Measurements from ENCODE around the gene VPS51.

Gene VPS51

DNA sequence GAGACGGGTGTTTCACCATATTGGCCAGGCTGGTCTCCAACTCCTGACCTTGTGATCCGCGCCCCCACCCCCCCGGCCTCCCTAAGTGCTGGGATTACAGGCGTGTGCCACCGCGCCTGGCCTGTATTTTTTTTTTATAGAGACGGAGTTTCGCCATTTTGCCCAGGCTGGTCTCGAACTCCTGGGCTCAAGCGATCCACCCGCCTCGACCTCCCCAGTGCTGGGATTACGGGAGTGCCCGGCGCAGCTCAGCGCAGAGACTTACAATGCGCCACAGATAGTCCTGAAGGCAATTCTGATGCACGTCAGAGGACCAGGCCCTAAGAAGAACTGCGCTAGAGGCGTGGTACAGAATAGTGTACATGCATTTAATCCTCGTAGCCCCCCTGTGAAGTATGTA is 587 bp upstream of the VPS51 start:
- no peak overlapping the region for H2BK15ac ChIP-seq (replicated peaks; ENCODE audit: low read depth)
- H2BK120ac ChIP-seq (ENCODE audit: low read depth, low read length) = no peak overlapping the region
- H4K8ac ChIP-seq (ENCODE audit: low read depth, low read length) = peak overlapping the region; percentile 95
- H3K4me3 ChIP-seq (ENCODE audit: low read length) = no peak overlapping the region
- peaks cover 3% of the 10 kb centered on the region for H3K79me2 ChIP-seq (ENCODE audit: control insufficient read depth, insufficient read depth, low read length)
- no peak for DNase-seq
- H3K9ac ChIP-seq (ENCODE audit: low read length) = peak overlapping the region; percentile 27
- no peak overlapping the region for H3K4me2 ChIP-seq (ENCODE audit: low read length)
- H2BK5ac ChIP-seq (ENCODE audit: low read length) = no peak overlapping the region
- H3K4me1 ChIP-seq (ENCODE audit: control insufficient read depth, low read depth, low read length) = peaks cover 3% of the 10 kb centered on the region
- no peaks in the 10 kb centered on the region for H3K27me3 ChIP-seq (ENCODE audit: insufficient read depth, low read length, poor library complexity)
- H3K18ac ChIP-seq (ENCODE audit: low read length) = no peak overlapping the region
- H3K4ac ChIP-seq (ENCODE audit: low read depth, low read length) = peak overlapping the region; percentile 8
- peak overlapping the region; percentile 47 for H3K56ac ChIP-seq (ENCODE audit: low read length)
- peaks cover 2% of the 10 kb centered on the region for H3K36me3 ChIP-seq (ENCODE audit: control insufficient read depth, insufficient read depth, low read length)
- no CpG with 5 or more reads among the region's 22 CpGs for WGBS (ENCODE audit: extremely low coverage, insufficient coverage, low lambda C conversion rate)
- H4K5ac ChIP-seq (ENCODE audit: low read length) = no peak overlapping the region
- H3K23ac ChIP-seq (ENCODE audit: low read length) = no peak overlapping the region
- no peak overlapping the region for H3K27ac ChIP-seq (ENCODE audit: low read depth, low read length)
- H2AK5ac ChIP-seq (ENCODE audit: low read length) = no peak overlapping the region
- H3K79me1 ChIP-seq (ENCODE audit: low read length) = peaks cover 5% of the 10 kb centered on the region

DNA sequence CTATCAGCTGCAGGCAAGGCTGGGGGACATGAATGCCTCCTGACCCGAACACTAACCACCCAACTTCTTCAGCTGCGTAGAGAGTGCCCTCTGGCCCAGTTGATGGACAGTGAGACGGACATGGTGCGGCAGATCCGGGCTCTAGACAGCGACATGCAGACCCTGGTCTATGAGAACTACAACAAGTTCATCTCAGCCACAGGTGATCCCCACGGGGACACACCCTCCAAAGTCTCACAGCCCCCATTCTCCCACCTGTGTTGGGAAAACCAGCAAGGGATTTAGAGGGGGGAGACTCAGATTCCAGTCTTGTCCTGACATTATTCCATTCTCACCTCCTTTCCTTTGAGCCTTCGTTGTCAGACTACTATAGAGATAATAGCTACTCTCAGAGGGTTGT is 912 bp downstream of the VPS51 start:
- H3K4me3 ChIP-seq (ENCODE audit: low read length) = no peak overlapping the region
- H3K27ac ChIP-seq (ENCODE audit: low read depth, low read length) = no peak overlapping the region
- peaks cover 2% of the 10 kb centered on the region for H3K36me3 ChIP-seq (ENCODE audit: control insufficient read depth, insufficient read depth, low read length)
- H3K9ac ChIP-seq (ENCODE audit: low read length) = peak overlapping the region; percentile 33
- H3K4me2 ChIP-seq (ENCODE audit: low read length) = peak overlapping the region; percentile 11
- no peak overlapping the region for H2BK5ac ChIP-seq (ENCODE audit: low read length)
- H3K18ac ChIP-seq (ENCODE audit: low read length) = no peak overlapping the region
- H4K8ac ChIP-seq (ENCODE audit: low read depth, low read length) = no peak overlapping the region
- H3K4me1 ChIP-seq (ENCODE audit: control insufficient read depth, low read depth, low read length) = peaks cover 3% of the 10 kb centered on the region
- H2AK5ac ChIP-seq (ENCODE audit: low read length) = no peak overlapping the region
- H2BK15ac ChIP-seq (replicated peaks; ENCODE audit: low read depth) = no peak overlapping the region
- DNase-seq = no peak
- H3K79me2 ChIP-seq (ENCODE audit: control insufficient read depth, insufficient read depth, low read length) = peaks cover 3% of the 10 kb centered on the region
- no peaks in the 10 kb centered on the region for H3K27me3 ChIP-seq (ENCODE audit: insufficient read depth, low read length, poor library complexity)
- no CpG with 5 or more reads among the region's 8 CpGs for WGBS (ENCODE audit: extremely low coverage, insufficient coverage, low lambda C conversion rate)
- no peak overlapping the region for H2BK120ac ChIP-seq (ENCODE audit: low read depth, low read length)
- no peak overlapping the region for H3K23ac ChIP-seq (ENCODE audit: low read length)
- H3K4ac ChIP-seq (ENCODE audit: low read depth, low read length) = no peak overlapping the region
- H4K5ac ChIP-seq (ENCODE audit: low read length) = no peak overlapping the region
- peak overlapping the region; percentile 65 for H3K56ac ChIP-seq (ENCODE audit: low read length)
- peaks cover 5% of the 10 kb centered on the region for H3K79me1 ChIP-seq (ENCODE audit: low read length)

- Histone ChIP-seq H3K79me1 (ENCODE audit: low read length) (peaks cover 5% of the 10 kb centered on the region), H3K27ac (ENCODE audit: low read depth, low read length) (no peak overlapping the region), H2BK5ac (ENCODE audit: low read length) (no peak overlapping the region), H3K4me1 (ENCODE audit: control insufficient read depth, low read depth, low read length) (peaks cover 3% of the 10 kb centered on the region), H3K27me3 (ENCODE audit: insufficient read depth, low read length, poor library complexity) (no peaks in the 10 kb centered on the region), H3K4me3 (ENCODE audit: low read length) (no peak overlapping the region), H2BK120ac (ENCODE audit: low read depth, low read length) (no peak overlapping the region), H2BK15ac (replicated peaks; ENCODE audit: low read depth) (no peak overlapping the region), H3K36me3 (ENCODE audit: control insufficient read depth, insufficient read depth, low read length) (peaks cover 2% of the 10 kb centered on the region), H2AK5ac (ENCODE audit: low read length) (no peak overlapping the region), H3K23ac (ENCODE audit: low read length) (no peak overlapping the region), H3K56ac (ENCODE audit: low read length) (no peak overlapping the region), H3K18ac (ENCODE audit: low read length) (no peak overlapping the region), H3K4me2 (ENCODE audit: low read length) (no peak overlapping the region), H3K79me2 (ENCODE audit: control insufficient read depth, insufficient read depth, low read length) (peaks cover 3% of the 10 kb centered on the region), H3K4ac (ENCODE audit: low read depth, low read length) (no peak overlapping the region), H3K9ac (ENCODE audit: low read length) (no peak overlapping the region), H4K8ac (ENCODE audit: low read depth, low read length) (no peak overlapping the region), H4K5ac (ENCODE audit: low read length) (no peak overlapping the region)
- no peak for DNase-seq
- WGBS (ENCODE audit: extremely low coverage, insufficient coverage, low lambda C conversion rate) = no CpG with 5 or more reads among the region's 6 CpGs
Observed at GRCh38 chr11:65100674-65101350, 4.8 kb downstream of the VPS51 start.

DNA sequence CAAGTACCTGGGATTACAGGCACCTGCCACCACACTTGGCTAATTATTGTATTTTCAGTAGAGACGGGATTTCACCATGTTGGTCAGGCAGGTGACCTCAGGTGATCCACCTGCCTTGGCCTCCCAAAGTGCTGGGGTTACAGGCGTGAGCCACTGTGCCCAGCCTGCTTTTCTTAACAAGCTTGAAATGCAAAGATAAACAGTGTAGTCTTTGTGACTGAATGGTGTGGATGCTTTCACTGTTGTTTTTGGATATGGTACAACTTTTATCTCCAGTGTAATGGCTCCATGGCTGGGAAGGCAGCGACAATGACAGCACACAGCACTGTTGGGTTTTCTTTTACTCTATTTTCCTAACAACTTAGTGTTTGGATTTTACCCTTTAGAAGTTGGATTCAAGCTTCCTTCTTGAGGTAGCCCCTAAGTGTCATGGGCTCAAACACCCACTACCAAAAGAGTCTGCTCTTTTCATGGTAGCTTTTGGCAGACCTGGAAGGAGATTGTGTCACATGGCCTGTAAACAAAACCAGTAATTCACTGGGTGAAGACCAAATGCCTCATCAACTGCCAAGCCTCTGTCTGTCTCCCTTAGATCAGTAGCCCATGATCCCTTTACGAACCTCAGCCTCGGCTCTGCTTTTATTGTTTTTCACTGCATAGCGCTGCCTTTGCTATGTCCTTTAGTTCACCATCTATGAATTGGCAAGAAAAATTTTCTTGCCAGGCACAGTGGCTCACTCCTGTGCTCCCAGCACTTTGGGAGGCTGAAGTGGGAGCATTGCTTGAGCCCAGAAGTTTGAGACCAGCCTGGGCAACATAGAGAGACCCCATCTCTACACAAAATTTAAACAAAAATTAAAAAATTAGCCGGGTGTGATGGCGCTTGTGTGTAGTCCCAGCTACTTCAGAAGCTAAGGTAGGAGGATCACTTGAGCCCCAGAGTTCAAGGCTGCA is 6.4 kb downstream of the VPS51 start:
- H3K4ac ChIP-seq (ENCODE audit: low read depth, low read length) = no peak overlapping the region
- H3K9ac ChIP-seq (ENCODE audit: low read length) = no peak overlapping the region
- H3K4me2 ChIP-seq (ENCODE audit: low read length) = no peak overlapping the region
- H3K27me3 ChIP-seq (ENCODE audit: insufficient read depth, low read length, poor library complexity) = no peaks in the 10 kb centered on the region
- no peaks in the 10 kb centered on the region for H3K4me1 ChIP-seq (ENCODE audit: control insufficient read depth, low read depth, low read length)
- H3K79me2 ChIP-seq (ENCODE audit: control insufficient read depth, insufficient read depth, low read length) = no peaks in the 10 kb centered on the region
- no peak for DNase-seq
- no peak overlapping the region for H3K18ac ChIP-seq (ENCODE audit: low read length)
- H2BK120ac ChIP-seq (ENCODE audit: low read depth, low read length) = no peak overlapping the region
- no peak overlapping the region for H4K8ac ChIP-seq (ENCODE audit: low read depth, low read length)
- H2BK15ac ChIP-seq (replicated peaks; ENCODE audit: low read depth) = no peak overlapping the region
- H3K79me1 ChIP-seq (ENCODE audit: low read length) = peaks cover 2% of the 10 kb centered on the region
- no peak overlapping the region for H2AK5ac ChIP-seq (ENCODE audit: low read length)
- H3K27ac ChIP-seq (ENCODE audit: low read depth, low read length) = no peak overlapping the region
- no peak overlapping the region for H3K4me3 ChIP-seq (ENCODE audit: low read length)
- H2BK5ac ChIP-seq (ENCODE audit: low read length) = no peak overlapping the region
- H3K36me3 ChIP-seq (ENCODE audit: control insufficient read depth, insufficient read depth, low read length) = peaks cover 2% of the 10 kb centered on the region
- H4K5ac ChIP-seq (ENCODE audit: low read length) = no peak overlapping the region
- H3K56ac ChIP-seq (ENCODE audit: low read length) = no peak overlapping the region
- no CpG with 5 or more reads among the region's 8 CpGs for WGBS (ENCODE audit: extremely low coverage, insufficient coverage, low lambda C conversion rate)
- no peak overlapping the region for H3K23ac ChIP-seq (ENCODE audit: low read length)

GRCh38 chr11:65103476-65103875 is 7.5 kb downstream of the VPS51 start:
- Histone ChIP-seq H3K4me3 (ENCODE audit: low read length) (no peak overlapping the region), H4K5ac (ENCODE audit: low read length) (no peak overlapping the region), H3K27ac (ENCODE audit: low read depth, low read length) (no peak overlapping the region), H3K23ac (ENCODE audit: low read length) (no peak overlapping the region), H2BK5ac (ENCODE audit: low read length) (no peak overlapping the region), H3K4ac (ENCODE audit: low read depth, low read length) (no peak overlapping the region), H3K36me3 (ENCODE audit: control insufficient read depth, insufficient read depth, low read length) (no peaks in the 10 kb centered on the region), H3K56ac (ENCODE audit: low read length) (no peak overlapping the region), H2BK15ac (replicated peaks; ENCODE audit: low read depth) (no peak overlapping the region), H3K4me1 (ENCODE audit: control insufficient read depth, low read depth, low read length) (no peaks in the 10 kb centered on the region), H4K8ac (ENCODE audit: low read depth, low read length) (no peak overlapping the region), H3K4me2 (ENCODE audit: low read length) (no peak overlapping the region), H3K79me2 (ENCODE audit: control insufficient read depth, insufficient read depth, low read length) (no peaks in the 10 kb centered on the region), H2AK5ac (ENCODE audit: low read length) (no peak overlapping the region), H3K18ac (ENCODE audit: low read length) (no peak overlapping the region), H3K79me1 (ENCODE audit: low read length) (peaks cover under 1% of the 10 kb centered on the region), H3K27me3 (ENCODE audit: insufficient read depth, low read length, poor library complexity) (no peaks in the 10 kb centered on the region), H2BK120ac (ENCODE audit: low read depth, low read length) (no peak overlapping the region), H3K9ac (ENCODE audit: low read length) (no peak overlapping the region)
- DNase-seq = no peak

All from mesendoderm (in vitro differentiated cells).